Measurements from ENCODE around the gene RAD51B.

Gene RAD51B

GRCh38 chr14:68493152-68493911 is 673.8 kb downstream of the RAD51B start:
- Mint-ChIP-seq H3K4me1 (ENCODE audit: low read depth in 2 of 2) (peaks cover 0 to 4% of the 10 kb centered on the region in 2 donors), H3K36me3 (ENCODE audit: insufficient read depth) (no peaks in the 10 kb centered on the region), H3K9me3 (no peaks in the 10 kb centered on the region), H3K4me3 (no peak overlapping the region), H3K27me3 (no peaks in the 10 kb centered on the region), H3K27ac (no peak overlapping the region)
- no peak for ATAC-seq (replicated peaks)
- no peak for DNase-seq

- ATAC-seq (replicated peaks) (no peak), DNase-seq (no peak)
- Mint-ChIP-seq H3K4me1 (ENCODE audit: low read depth in 2 of 2) (peaks cover 3 to 4% of the 10 kb centered on the region in 2 donors), H3K4me3 (no peak overlapping the region), H3K27me3 (no peaks in the 10 kb centered on the region), H3K27ac (peak overlapping the region in 1 of 2 donors; percentile 28), H3K9me3 (no peaks in the 10 kb centered on the region), H3K36me3 (ENCODE audit: insufficient read depth) (no peaks in the 10 kb centered on the region)
These were observed 675.8 kb downstream of the RAD51B start for GRCh38 chr14:68495101-68496039.

GRCh38 chr14:68497011-68497410 is 677.4 kb downstream of the RAD51B start:
- DNase-seq (no peak), ATAC-seq (replicated peaks) (no peak)
- no peak overlapping the region for H3K27ac Mint-ChIP-seq

GRCh38 chr14:68499451-68499850 is 679.9 kb downstream of the RAD51B start:
- DNase-seq (no peak), ATAC-seq (replicated peaks) (no peak)
- H3K27me3 Mint-ChIP-seq, result no peaks in the 10 kb centered on the region
- peaks cover 3 to 6% of the 10 kb centered on the region in 2 donors for H3K4me1 Mint-ChIP-seq (ENCODE audit: low read depth in 2 of 2)
- H3K36me3 Mint-ChIP-seq (ENCODE audit: insufficient read depth), result no peaks in the 10 kb centered on the region
- no peak overlapping the region for H3K27ac Mint-ChIP-seq
- no peak overlapping the region for H3K4me3 Mint-ChIP-seq
- H3K9me3 Mint-ChIP-seq, result no peaks in the 10 kb centered on the region

More at GRCh38 chr14:68497011-68497410, 677.4 kb downstream of the RAD51B start:
- Mint-ChIP-seq H3K36me3 (ENCODE audit: insufficient read depth) (no peaks in the 10 kb centered on the region), H3K27me3 (no peaks in the 10 kb centered on the region), H3K4me1 (ENCODE audit: low read depth in 2 of 2) (peaks cover 3 to 4% of the 10 kb centered on the region in 2 donors), H3K4me3 (no peak overlapping the region), H3K9me3 (no peaks in the 10 kb centered on the region)

- ATAC-seq (replicated peaks) (no peak), DNase-seq (no peak)
- H3K4me1 Mint-ChIP-seq (ENCODE audit: low read depth in 2 of 2), result peaks cover 3 to 10% of the 10 kb centered on the region in 2 donors
- H3K27me3 Mint-ChIP-seq, result no peaks in the 10 kb centered on the region
- H3K4me3 Mint-ChIP-seq, result no peak overlapping the region
- H3K36me3 Mint-ChIP-seq (ENCODE audit: insufficient read depth), result no peaks in the 10 kb centered on the region
- H3K27ac Mint-ChIP-seq, result no peak overlapping the region
- no peaks in the 10 kb centered on the region for H3K9me3 Mint-ChIP-seq
These were observed 681.6 kb downstream of the RAD51B start for GRCh38 chr14:68501171-68501570.

- Mint-ChIP-seq H3K4me1 (ENCODE audit: low read depth in 2 of 2) (peaks cover 8 to 11% of the 10 kb centered on the region in 2 donors), H3K4me3 (no peak overlapping the region), H3K36me3 (ENCODE audit: insufficient read depth) (no peaks in the 10 kb centered on the region), H3K9me3 (no peaks in the 10 kb centered on the region), H3K27ac (no peak overlapping the region), H3K27me3 (no peaks in the 10 kb centered on the region)
- no peak for DNase-seq
- ATAC-seq (replicated peaks), result no peak
These were observed 682.1 kb downstream of the RAD51B start for GRCh38 chr14:68501614-68502052.

GRCh38 chr14:68502230-68502629 is 682.7 kb downstream of the RAD51B start:
- ATAC-seq (replicated peaks) (no peak), DNase-seq (no peak)
- H3K4me1 Mint-ChIP-seq (ENCODE audit: low read depth in 2 of 2), result peaks cover 14 to 17% of the 10 kb centered on the region in 2 donors
- no peak overlapping the region for H3K4me3 Mint-ChIP-seq
- no peaks in the 10 kb centered on the region for H3K27me3 Mint-ChIP-seq
- H3K36me3 Mint-ChIP-seq (ENCODE audit: insufficient read depth), result no peaks in the 10 kb centered on the region
- no peak overlapping the region for H3K27ac Mint-ChIP-seq
- no peaks in the 10 kb centered on the region for H3K9me3 Mint-ChIP-seq

- H3K4me3 Mint-ChIP-seq, result no peak overlapping the region
- H3K27me3 Mint-ChIP-seq, result no peaks in the 10 kb centered on the region
- peak overlapping the region in 1 of 2 donors; percentile 44 for H3K27ac Mint-ChIP-seq
- peaks cover 21 to 26% of the 10 kb centered on the region in 2 donors for H3K4me1 Mint-ChIP-seq (ENCODE audit: low read depth in 2 of 2)
- ATAC-seq (replicated peaks), result no peak
- no peaks in the 10 kb centered on the region for H3K9me3 Mint-ChIP-seq
- H3K36me3 Mint-ChIP-seq (ENCODE audit: insufficient read depth), result peaks cover 5% of the 10 kb centered on the region
- no peak for DNase-seq
These were observed 683.7 kb downstream of the RAD51B start for GRCh38 chr14:68503186-68503825.

GRCh38 chr14:68504861-68505260 is 685.3 kb downstream of the RAD51B start:
- Mint-ChIP-seq H3K27ac (no peak overlapping the region), H3K4me3 (no peak overlapping the region), H3K27me3 (no peaks in the 10 kb centered on the region), H3K9me3 (no peaks in the 10 kb centered on the region), H3K36me3 (ENCODE audit: insufficient read depth) (peaks cover 5% of the 10 kb centered on the region), H3K4me1 (ENCODE audit: low read depth in 2 of 2) (peaks cover 18 to 31% of the 10 kb centered on the region in 2 donors)
- no peak for DNase-seq
- no peak for ATAC-seq (replicated peaks)

GRCh38 chr14:68506021-68506644 is 686.6 kb downstream of the RAD51B start:
- Mint-ChIP-seq H3K9me3 (no peaks in the 10 kb centered on the region), H3K4me1 (ENCODE audit: low read depth in 2 of 2) (peaks cover 18 to 31% of the 10 kb centered on the region in 2 donors), H3K27ac (peak overlapping the region; percentile 78 to 83), H3K27me3 (no peaks in the 10 kb centered on the region), H3K36me3 (ENCODE audit: insufficient read depth) (peaks cover 5% of the 10 kb centered on the region), H3K4me3 (peak overlapping the region; percentile 63 to 74)
- ATAC-seq (replicated peaks) (no peak), DNase-seq (no peak)

GRCh38 chr14:68506645-68507419 is 687.3 kb downstream of the RAD51B start:
- H3K4me3 Mint-ChIP-seq, result peak overlapping the region; percentile 63 to 74
- H3K4me1 Mint-ChIP-seq (ENCODE audit: low read depth in 2 of 2), result peaks cover 18 to 31% of the 10 kb centered on the region in 2 donors
- peak overlapping the region; percentile 78 to 83 for H3K27ac Mint-ChIP-seq
- H3K27me3 Mint-ChIP-seq, result no peaks in the 10 kb centered on the region
- no peaks in the 10 kb centered on the region for H3K9me3 Mint-ChIP-seq
- DNase-seq (peak; percentile 24 to 25 (median 25)), ATAC-seq (replicated peaks) (peak; percentile 74)
- H3K36me3 Mint-ChIP-seq (ENCODE audit: insufficient read depth), result peaks cover 5% of the 10 kb centered on the region

GRCh38 chr14:68507544-68508081 is 688.0 kb downstream of the RAD51B start:
- Mint-ChIP-seq H3K4me3 (peak overlapping the region; percentile 63 to 74), H3K27ac (peak overlapping the region; percentile 78 to 83), H3K4me1 (ENCODE audit: low read depth in 2 of 2) (peaks cover 20 to 31% of the 10 kb centered on the region in 2 donors), H3K36me3 (ENCODE audit: insufficient read depth) (peaks cover 5% of the 10 kb centered on the region), H3K9me3 (no peaks in the 10 kb centered on the region), H3K27me3 (no peaks in the 10 kb centered on the region)
- ATAC-seq (replicated peaks) (peak; percentile 80), DNase-seq (peak; percentile 42 to 52 (median 50))

Measured in effector memory CD8-positive, alpha-beta T cell (primary cell).